Subcutaneous adipose tissue (tissue), 4 donors: ENCODE measurements around the gene TTK. TPM values are rescaled to one million over a fixed set of nuclear protein-coding genes. Genes with fewer than 3 reads are reported as not detected.

Experiments used
- CTCF ChIP-seq: fragments of 450-650 bp; IDR thresholded peaks from one replicate; pipeline ENCODE4 v1.5.1; 2016; ENCODE audit warnings: low read depth, mild to moderate bottlenecking, control low read depth, antibody characterized with exemption, moderate library complexity
- total RNA-seq, 4 donors: library from RNA; depleted of rRNA; stranded (reverse); fragments of >200 nt; gene quantifications; one replicate each; pipeline ENCODE4 v1.1.0, GENCODE V29; 2016

The TTK gene
- total RNA-seq, 4 donors from 2014 or later: 0.16 to 2.7 (median 1.1) TPM; not detected in 1

- no peak for TF ChIP-seq CTCF
These were observed 84.2 kb downstream of the TTK start for GRCh38 chr6:80088637-80089036.

DNA sequence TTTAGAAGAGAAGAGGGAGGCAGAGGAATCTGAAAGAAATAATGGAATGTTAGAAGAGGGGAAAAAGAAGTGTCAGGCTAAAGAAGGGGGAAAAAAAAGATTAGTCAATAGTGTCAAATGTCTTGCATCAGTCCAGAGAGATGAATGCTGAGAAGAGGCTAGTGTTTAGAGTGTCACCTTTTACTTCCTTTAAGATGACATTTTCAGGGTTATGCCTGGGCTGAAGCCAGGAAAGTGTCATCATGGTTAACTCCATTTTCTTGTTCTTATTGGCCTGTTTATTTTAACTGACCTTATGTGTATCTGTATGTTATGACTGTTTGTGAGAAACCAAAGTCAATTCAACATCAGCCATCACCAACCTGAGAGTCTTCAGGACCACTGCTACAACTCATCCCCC is 87.1 kb downstream of the TTK start:
- no peak for TF ChIP-seq CTCF

Other genes starting within 250 kb of the TTK start
- 1 to 10 TPM in 2 of 4 donors, under 1 TPM in 2; 0.38 to 1.5 (median 0.95) TPM for gene ELOVL4, start 57.1 kb upstream of the TTK start, total RNA-seq
- gene BCKDHB, start 102.0 kb downstream of the TTK start, total RNA-seq: 10 to 100 TPM; 15.5 to 41.3 (median 24.2) TPM